HFF-Myc (cell line): ENCODE measurements around the gene SEPTIN12.

Experiments
- DNase-seq: peaks from one replicate; pipeline ENCODE4 v3.0.0-alpha.2; 2011; ENCODE audit warnings: low read depth; ENCODE audit errors: extremely low read depth
- H3K4me3 ChIP-seq: replicated peaks from 2 replicates; pipeline ENCODE4 v1.5.1; 2011; ENCODE audit warnings: low read depth, mild to moderate bottlenecking, control low read depth, low read length
- CTCF ChIP-seq: IDR thresholded peaks from 2 replicates; pipeline ENCODE4 v1.5.1; 2012; ENCODE audit warnings: mild to moderate bottlenecking, low read depth, low read length, control low read depth; ENCODE audit errors: missing control alignments

SEPTIN12 gene

GRCh38 chr16:4828567-4829321 is 40.6 kb upstream of the SEPTIN12 start:
- DNase-seq: no peak
- H3K4me3 ChIP-seq: no peak overlapping the region
- no peak for TF ChIP-seq CTCF

- no peak for TF ChIP-seq CTCF
- DNase-seq: no peak
- no peak overlapping the region for H3K4me3 ChIP-seq
Measured at GRCh38 chr16:4826980-4827379, 38.8 kb upstream of the SEPTIN12 start.

GRCh38 chr16:4826526-4826925 is 38.4 kb upstream of the SEPTIN12 start:
- no peak for DNase-seq
- no peak overlapping the region for H3K4me3 ChIP-seq
- TF ChIP-seq CTCF: no peak

GRCh38 chr16:4825196-4825595 is 37.1 kb upstream of the SEPTIN12 start:
- DNase-seq: no peak
- no peak overlapping the region for H3K4me3 ChIP-seq
- TF ChIP-seq CTCF: no peak

GRCh38 chr16:4820652-4821051 is 32.5 kb upstream of the SEPTIN12 start:
- no peak for TF ChIP-seq CTCF
- H3K4me3 ChIP-seq: no peak overlapping the region
- no peak for DNase-seq

GRCh38 chr16:4814542-4815173 is 26.5 kb upstream of the SEPTIN12 start:
- DNase-seq: no peak
- H3K4me3 ChIP-seq: no peak overlapping the region
- TF ChIP-seq CTCF: no peak
